Skeletal muscle satellite cell (primary cell): ENCODE results near the gene DENND10. TPM values are rescaled to one million over a fixed set of nuclear protein-coding genes. Genes with fewer than 3 reads are reported as not detected.
"Not testable (repeated sequence)": the region's sequence is repeated elsewhere in the genome, so short reads cannot be mapped to it uniquely, and the experiment has no call there.

Experiments
- H3K27me3 ChIP-seq: 2 replicates; pipeline ENCODE4 v1.7.0; 2013; ENCODE audit warnings: low read length; ENCODE audit not compliant: control insufficient read depth, insufficient read depth
- H3K36me3 ChIP-seq: 2 replicates; pipeline ENCODE4 v1.7.0; 2013; ENCODE audit warnings: mild to moderate bottlenecking, control low read depth, low read length; ENCODE audit not compliant: insufficient read depth
- H3K4me1 ChIP-seq: 2 replicates; pipeline ENCODE4 v1.7.0; 2013; ENCODE audit warnings: low read length; ENCODE audit not compliant: control insufficient read depth, insufficient read depth
- H3K4me2 ChIP-seq: 2 replicates; pipeline ENCODE4 v1.7.0; 2013; ENCODE audit warnings: mild to moderate bottlenecking, low read length
- H3K4me3 ChIP-seq: 2 replicates; pipeline ENCODE4 v1.7.0; 2013; ENCODE audit warnings: low read length
- H3K9ac ChIP-seq: 2 replicates; pipeline ENCODE4 v1.7.0; 2013; ENCODE audit warnings: mild to moderate bottlenecking, low read depth, low read length, moderate library complexity
- H3K9me3 ChIP-seq: replicated peaks from 2 replicates; pipeline ENCODE4 v1.7.0; 2013; ENCODE audit warnings: mild to moderate bottlenecking, control low read depth, low read length
- small RNA-seq: library from RNA; depleted of rRNA; stranded (forward); fragments of <200 nt; gene quantifications from one replicate; pipeline ENCODE3, GENCODE V24; 2012

DENND10 gene

GRCh38 chr10:119180850-119181400 lies 77.0 kb downstream of the DENND10 start:
- not testable (repeated sequence) for H3K4me2 ChIP-seq

GRCh38 chr10:119183664-119184412 lies 79.9 kb downstream of the DENND10 start:
- no peak overlapping the region for H3K4me3 ChIP-seq
- H3K36me3 ChIP-seq, result no peaks in the 10 kb centered on the region
- no peaks in the 10 kb centered on the region for H3K27me3 ChIP-seq
- no peaks in the 10 kb centered on the region for H3K9me3 ChIP-seq
- peaks cover 6% of the 10 kb centered on the region for H3K4me1 ChIP-seq
- no peak overlapping the region for H3K9ac ChIP-seq
- H3K4me2 ChIP-seq, result no peak overlapping the region

More at GRCh38 chr10:119180850-119181400, 77.0 kb downstream of the DENND10 start:
- H3K27me3 ChIP-seq, H3K9ac ChIP-seq, H3K4me3 ChIP-seq, H3K9me3 ChIP-seq: not testable (repeated sequence)
- H3K36me3 ChIP-seq, result peaks cover 12% of the 10 kb centered on the region
- peaks cover 25% of the 10 kb centered on the region for H3K4me1 ChIP-seq

Small RNA genes lying within 50 kb of the gene (small RNA-seq; reads per million reads assigned to genes)
- gene AL355598.1 (not detected), gene RF00413 (0.28 reads per million), gene SNORA19 (0.63 reads per million)
